A673 (cell line): Measurements from ENCODE around the gene ATP6V0D1.

ENCODE experiments used
- EZH2 ChIP-seq: fragments of 200-600 bp; sonication (generic); IDR thresholded peaks from 2 replicates; pipeline ENCODE4 v1.6.1; 2017; ENCODE audit warnings: borderline replicate concordance, low read depth, mild to moderate bottlenecking, mixed read lengths, antibody characterized with exemption, low read length; ENCODE audit not compliant: poor library complexity, severe bottlenecking
- TF ChIP-seq, protein P1 (sequence below): fragments of 300-800, 200-600 bp; sonication (generic); conservative IDR thresholded peaks from 2 replicates; pipeline ENCODE4 v1.5.1; 2017; ENCODE audit warnings: low read depth, mild to moderate bottlenecking, antibody characterized with exemption, low read length, moderate library complexity, mixed read lengths

DNA sequence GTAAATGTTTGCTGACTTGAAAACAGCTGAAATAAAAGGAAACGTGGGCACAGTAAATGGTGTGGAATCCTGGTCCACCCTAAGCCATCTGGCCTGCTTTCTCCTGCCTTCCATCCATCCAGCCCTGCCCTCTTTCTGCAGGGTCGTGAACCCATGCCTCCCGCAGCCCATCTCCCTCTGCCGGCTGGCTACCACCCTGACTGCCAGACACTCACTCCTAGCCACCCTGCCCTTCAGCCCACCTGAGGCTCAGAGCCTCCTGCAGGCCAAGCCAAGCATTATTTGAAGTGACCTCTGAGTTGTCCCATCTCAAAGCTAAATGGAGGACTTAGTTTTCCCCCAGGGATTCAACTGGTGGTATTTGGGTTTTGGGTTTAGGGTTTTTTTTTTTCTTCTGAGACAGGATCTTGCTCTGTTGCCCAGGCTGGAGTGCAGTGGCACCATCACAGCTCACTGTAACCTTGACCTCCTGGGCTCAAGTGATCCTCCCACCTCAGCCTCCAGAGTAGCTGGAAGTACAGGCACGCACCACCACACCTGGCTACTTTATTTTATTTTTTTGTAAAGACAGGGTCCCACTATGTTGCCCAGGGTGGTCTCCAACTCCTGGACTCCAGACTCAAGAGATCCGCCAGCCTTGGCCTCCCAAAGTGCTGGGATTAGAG is 73.0 kb downstream of the ATP6V0D1 start:
- TF ChIP-seq EZH2 = no peak
- TF ChIP-seq, protein P1, sequence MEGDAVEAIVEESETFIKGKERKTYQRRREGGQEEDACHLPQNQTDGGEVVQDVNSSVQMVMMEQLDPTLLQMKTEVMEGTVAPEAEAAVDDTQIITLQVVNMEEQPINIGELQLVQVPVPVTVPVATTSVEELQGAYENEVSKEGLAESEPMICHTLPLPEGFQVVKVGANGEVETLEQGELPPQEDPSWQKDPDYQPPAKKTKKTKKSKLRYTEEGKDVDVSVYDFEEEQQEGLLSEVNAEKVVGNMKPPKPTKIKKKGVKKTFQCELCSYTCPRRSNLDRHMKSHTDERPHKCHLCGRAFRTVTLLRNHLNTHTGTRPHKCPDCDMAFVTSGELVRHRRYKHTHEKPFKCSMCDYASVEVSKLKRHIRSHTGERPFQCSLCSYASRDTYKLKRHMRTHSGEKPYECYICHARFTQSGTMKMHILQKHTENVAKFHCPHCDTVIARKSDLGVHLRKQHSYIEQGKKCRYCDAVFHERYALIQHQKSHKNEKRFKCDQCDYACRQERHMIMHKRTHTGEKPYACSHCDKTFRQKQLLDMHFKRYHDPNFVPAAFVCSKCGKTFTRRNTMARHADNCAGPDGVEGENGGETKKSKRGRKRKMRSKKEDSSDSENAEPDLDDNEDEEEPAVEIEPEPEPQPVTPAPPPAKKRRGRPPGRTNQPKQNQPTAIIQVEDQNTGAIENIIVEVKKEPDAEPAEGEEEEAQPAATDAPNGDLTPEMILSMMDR = no peak
